ENCODE data around the gene XPO6.

XPO6 gene

DNA sequence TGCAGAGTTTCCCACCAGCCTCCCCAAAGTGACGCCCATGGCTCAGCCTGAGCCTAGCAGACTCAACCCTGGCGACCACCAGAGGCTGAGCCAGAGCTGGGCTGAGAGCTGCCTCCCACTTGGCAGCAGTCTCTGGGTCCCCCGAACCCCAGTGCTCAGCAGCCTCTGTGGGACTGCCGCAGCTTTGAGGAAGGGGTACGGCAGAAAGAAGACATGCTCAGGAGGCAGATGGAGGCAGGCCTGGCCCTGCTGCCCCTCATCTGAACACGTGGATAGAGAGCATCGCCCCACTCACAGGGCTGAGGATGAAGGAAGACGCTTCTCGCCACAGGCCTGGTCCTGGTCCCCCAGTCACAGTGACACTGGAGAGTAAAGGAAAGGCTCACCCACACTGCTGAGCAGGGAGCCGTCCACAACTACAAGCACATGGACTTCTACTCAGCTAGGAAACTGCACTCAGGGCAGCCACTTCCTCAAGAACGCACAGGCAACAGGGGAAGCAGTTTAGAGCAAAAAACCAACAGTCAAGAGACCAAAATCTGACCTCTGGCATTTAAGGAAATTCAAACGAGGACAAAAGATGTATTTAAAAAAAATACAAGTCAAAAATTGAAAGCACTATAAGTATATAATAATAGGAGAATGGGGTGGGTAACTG is 103.0 kb downstream of the XPO6 start:
- no peak for DNase-seq

DNA sequence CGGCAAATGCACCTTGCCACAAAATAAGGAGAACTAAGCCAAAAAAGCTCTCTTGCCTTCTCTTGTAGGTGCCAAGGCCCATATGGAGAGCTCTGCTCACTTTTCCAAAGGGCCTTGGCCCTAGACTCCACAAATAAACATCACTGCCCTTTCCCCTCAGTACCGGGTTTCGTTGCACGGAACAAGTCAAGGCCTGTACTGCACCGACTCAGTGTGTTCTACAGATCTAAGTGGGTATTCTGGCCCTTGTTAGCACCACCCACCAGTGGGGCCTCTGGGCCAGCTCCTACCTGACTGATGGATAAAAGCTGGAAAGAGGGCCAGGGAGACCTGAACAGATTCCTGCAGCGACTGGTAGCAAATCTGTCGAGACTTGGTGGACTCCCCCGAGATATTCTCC is 104.5 kb downstream of the XPO6 start:
- DNase-seq, result no peak

DNA sequence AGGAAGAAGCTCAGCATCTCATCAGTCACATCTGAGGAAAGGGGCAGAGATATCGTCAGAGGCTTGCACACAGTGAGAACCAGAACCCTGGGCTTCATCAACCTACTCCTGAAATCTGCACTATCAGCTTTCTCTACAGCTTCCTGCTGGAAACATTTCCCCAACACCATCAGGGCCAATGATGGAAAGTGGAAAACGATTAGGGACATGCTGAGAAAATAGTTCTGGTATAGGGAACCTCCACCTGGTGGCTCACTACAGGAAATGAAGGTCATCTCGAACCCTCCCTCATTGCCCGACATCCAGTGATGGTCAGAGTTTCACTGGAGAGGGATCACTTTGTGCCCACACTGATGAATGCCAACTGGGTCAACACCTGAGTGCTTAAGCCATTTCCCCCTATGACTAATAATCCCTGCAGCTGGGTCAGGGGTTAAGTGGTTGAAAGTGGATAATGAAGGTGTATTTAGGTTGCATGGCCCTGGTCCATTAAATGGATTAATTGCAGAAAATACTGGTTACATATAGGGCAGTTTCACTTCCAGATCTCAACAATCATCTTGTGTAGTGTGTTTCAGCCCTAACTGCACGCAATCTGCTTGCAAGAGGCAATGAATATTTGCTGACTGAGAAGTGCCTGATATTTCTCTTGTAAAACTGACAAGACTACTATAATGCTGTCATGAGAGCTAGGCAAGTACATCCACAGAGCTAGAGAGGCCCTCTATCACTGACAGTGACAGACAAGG is 105.1 kb downstream of the XPO6 start:
- DNase-seq, result no peak

- DNase-seq, result no peak
Measured at GRCh38 chr16:28105954-28106353, 105.8 kb downstream of the XPO6 start.

DNA sequence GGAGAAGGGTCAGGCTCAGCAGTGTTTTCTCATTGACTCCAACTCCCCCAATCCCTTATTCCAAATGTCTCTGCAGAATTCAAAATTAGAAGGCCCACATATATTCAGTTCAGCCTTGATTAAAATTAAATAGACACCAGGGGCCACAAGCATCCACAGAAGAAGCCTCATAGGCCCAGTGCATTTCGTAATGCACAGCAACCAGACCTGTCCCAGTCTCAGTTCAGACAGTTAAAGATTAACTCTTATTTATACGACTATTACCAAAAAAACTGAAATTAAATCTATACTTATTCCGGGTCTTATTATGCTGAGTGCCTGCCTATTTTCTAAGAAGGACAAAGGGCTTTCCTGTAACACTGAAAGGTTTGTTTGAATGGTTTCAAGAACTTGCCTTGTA is 106.5 kb downstream of the XPO6 start:
- no peak for DNase-seq

GRCh38 chr16:28104404-28104803 is 107.4 kb downstream of the XPO6 start:
- DNase-seq, result no peak

GRCh38 chr16:28103516-28104170 is 108.1 kb downstream of the XPO6 start:
- no peak for DNase-seq

- DNase-seq, result no peak
Measured at GRCh38 chr16:28101533-28101890, 110.3 kb downstream of the XPO6 start.

DNA sequence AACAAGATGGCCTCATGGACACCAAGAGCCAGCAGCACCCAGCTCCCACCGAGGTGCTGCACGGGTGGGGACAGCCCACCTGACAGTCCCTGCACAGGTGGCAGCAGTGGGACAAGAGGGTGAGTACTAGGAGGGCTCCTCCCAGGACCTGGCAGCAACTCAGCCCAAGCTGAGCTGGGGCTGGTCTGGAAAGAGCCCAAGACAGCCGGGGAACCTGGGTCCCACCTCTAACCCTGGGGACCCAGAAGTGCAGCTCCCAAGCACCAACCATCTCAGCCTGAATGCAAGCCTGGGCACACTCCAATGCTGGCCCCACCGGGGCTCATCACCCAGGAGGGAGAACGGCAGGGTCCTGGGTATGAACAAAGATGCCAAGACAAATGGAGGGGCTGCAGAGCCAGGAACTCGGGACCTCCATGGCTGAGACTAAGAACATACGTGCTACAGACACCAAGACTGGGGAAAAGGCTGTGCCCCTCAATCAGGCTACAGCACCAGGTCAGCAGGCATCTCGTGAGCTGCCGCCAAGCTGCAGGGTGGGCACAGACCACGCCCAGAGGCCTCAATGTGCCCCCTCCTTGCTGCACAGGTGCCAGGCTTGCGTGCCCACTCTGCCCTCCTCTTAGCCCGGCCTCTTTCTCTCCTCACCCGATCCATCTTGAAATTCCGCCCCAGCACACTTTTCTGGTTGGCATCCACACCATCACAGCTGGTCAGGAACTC is 110.8 kb downstream of the XPO6 start:
- no peak for DNase-seq

GRCh38 chr16:28098959-28099945 is 112.5 kb downstream of the XPO6 start:
- DNase-seq, result no peak

GRCh38 chr16:28098171-28098958 is 113.4 kb downstream of the XPO6 start:
- no peak for DNase-seq

GRCh38 chr16:28096983-28097899 is 114.5 kb downstream of the XPO6 start:
- no peak for DNase-seq

GRCh38 chr16:28093385-28093725 is 118.4 kb downstream of the XPO6 start:
- no peak for DNase-seq

GRCh38 chr16:28092721-28093384 is 118.9 kb downstream of the XPO6 start:
- no peak for DNase-seq

DNA sequence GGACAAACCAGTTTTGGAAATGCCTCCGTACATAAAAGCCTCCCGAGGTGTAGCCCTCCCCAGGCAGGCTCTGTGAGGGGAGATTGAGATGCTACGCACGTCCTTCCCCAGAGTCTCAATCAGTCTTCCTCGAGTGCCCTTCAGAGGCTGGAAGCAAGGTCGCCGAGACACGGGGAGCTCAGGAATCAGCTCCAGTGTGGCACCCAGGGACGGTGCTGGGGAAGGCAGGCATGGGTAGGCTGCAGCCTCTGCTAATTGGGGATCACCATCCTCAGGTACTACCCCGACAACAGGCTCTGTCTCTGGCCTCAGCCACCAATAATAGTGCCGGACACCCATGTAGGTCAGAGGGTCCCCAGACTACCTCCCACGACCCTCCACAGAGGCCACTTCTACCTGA is 120.1 kb downstream of the XPO6 start:
- DNase-seq, result no peak

GRCh38 chr16:28090646-28091377 is 121.0 kb downstream of the XPO6 start:
- no peak for DNase-seq

GRCh38 chr16:28089992-28090365 is 121.8 kb downstream of the XPO6 start:
- DNase-seq, result no peak

DNA sequence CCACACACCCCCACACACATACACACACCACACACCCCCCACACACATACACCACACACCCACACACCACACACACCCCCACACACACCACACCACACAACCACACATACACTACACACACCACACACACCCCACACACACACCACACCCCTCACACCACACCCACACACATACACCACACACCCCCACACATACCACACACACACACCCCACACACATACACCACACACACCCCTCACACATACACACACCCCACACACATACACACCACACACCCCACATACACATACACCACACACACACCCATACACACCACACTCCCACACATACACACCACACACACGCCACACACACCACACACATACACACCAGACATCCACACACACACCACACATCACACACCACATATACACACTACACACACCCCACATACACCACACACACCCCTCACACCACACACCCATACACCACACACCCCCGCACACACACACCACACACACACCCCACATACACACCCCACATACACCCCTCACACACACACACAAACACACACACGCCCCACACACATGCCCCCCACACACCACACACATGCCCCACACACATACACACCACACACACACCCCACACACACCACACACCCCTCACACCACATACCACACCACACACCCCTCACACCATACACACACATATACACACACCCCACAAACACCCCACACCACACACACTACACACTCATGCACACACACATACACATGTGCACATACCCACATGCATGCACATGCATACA is 122.4 kb downstream of the XPO6 start:
- no peak for DNase-seq

Measured in NCI-H526 treated with DMSO at 0.1 percent for 48 hours (cell line).